H1 (cell line): ENCODE results near the gene TTC13. TPM values are rescaled to one million over a fixed set of nuclear protein-coding genes. Genes with fewer than 3 reads are reported as not detected.

Experiments used
- CTCF ChIA-PET: fragments of 300-600 bp; sonication (Branson Sonifier 250); formaldehyde crosslinking; loops from one replicate; lab custom pipeline; 2021; ENCODE audit not compliant: partially characterized antibody; lab: Charles Lee
- POLR2A ChIA-PET: fragments of 300-600 bp; sonication (Branson Sonifier 250); formaldehyde crosslinking; loops from one replicate; lab custom pipeline; 2021; ENCODE audit warnings: inconsistent platforms; ENCODE audit not compliant: partially characterized antibody; lab: Charles Lee
- DNase-seq, 2 experiments: peaks; one replicate each; pipeline versions ENCODE4 v3.0.0 to v3.0.0-alpha.2; 2010 to 2022; ENCODE audit warnings: low spot score in 2 of 2, low read depth in 1 of 2, mixed read lengths in 1 of 2
- FAIRE-seq: peaks from 2 replicates; lab custom pipeline; 2011; peaks lifted over from hg19 to GRCh38; lab: Jason Lieb, UNC
- H2AFZ ChIP-seq: 2 replicates; pipeline ENCODE4 v1.8.1; 2012; ENCODE audit warnings: low read length, inconsistent platforms
- H2AK5ac ChIP-seq: 2 replicates; pipeline ENCODE4 v1.6.1; 2013; ENCODE audit warnings: low read depth, low read length
- H2BK120ac ChIP-seq: replicated peaks from 2 replicates; pipeline ENCODE3; 2013; ENCODE audit warnings: low read depth, low read length, inconsistent platforms
- H2BK12ac ChIP-seq: 2 replicates; pipeline ENCODE4 v1.6.1; 2013; ENCODE audit warnings: low read depth, low read length
- H2BK15ac ChIP-seq: 2 replicates; pipeline ENCODE4 v1.6.1; 2013; ENCODE audit warnings: low read length
- H2BK20ac ChIP-seq: 2 replicates; pipeline ENCODE4 v1.6.1; 2013; ENCODE audit warnings: low read length
- H2BK5ac ChIP-seq: 2 replicates; pipeline ENCODE4 v1.6.1; 2013; ENCODE audit warnings: low read depth, low read length
- H3K14ac ChIP-seq: 2 replicates; pipeline ENCODE4 v1.6.1; 2013; ENCODE audit warnings: inconsistent platforms; ENCODE audit not compliant: insufficient read length
- H3K18ac ChIP-seq: 2 replicates; pipeline ENCODE4 v1.6.1; 2013; ENCODE audit warnings: low read length; ENCODE audit errors: extremely low read depth
- H3K23ac ChIP-seq: 2 replicates; pipeline ENCODE4 v1.6.1; 2013; ENCODE audit warnings: inconsistent platforms; ENCODE audit not compliant: insufficient read length
- H3K23me2 ChIP-seq: 2 replicates; pipeline ENCODE4 v1.6.1; 2013; ENCODE audit warnings: low read depth, low read length
- H3K27ac ChIP-seq: 2 replicates; pipeline ENCODE4 v1.6.1; 2011; ENCODE audit warnings: low read depth, low read length, inconsistent platforms
- H3K27me3 ChIP-seq, 4 experiments: replicated peaks in 1 of 4; 1 replicate in 1 of 4; 2 replicates in 3 of 4; pipeline versions ENCODE4 v1.6.1 to v1.8.1; 2011 to 2013; ENCODE audit warnings: low read length in 3 of 4, mild to moderate bottlenecking in 3 of 4, inconsistent platforms in 2 of 4, mixed read lengths in 2 of 4, moderate library complexity in 1 of 4; ENCODE audit not compliant: control insufficient read depth in 3 of 4, insufficient read depth in 3 of 4; ENCODE audit errors: extremely low read depth in 1 of 4
- H3K36me3 ChIP-seq, 4 experiments: 2 replicates each; pipeline versions ENCODE4 v1.6.1 to v1.8.1; 2011 to 2013; ENCODE audit warnings: mild to moderate bottlenecking in 4 of 4, low read length in 3 of 4, moderate library complexity in 2 of 4, control low read depth in 1 of 4, inconsistent platforms in 1 of 4; ENCODE audit not compliant: insufficient read depth in 4 of 4, control insufficient read depth in 2 of 4
- H3K4ac ChIP-seq: replicated peaks from 2 replicates; pipeline ENCODE3; 2013; ENCODE audit warnings: low read length, low read depth, mixed read lengths, inconsistent platforms; ENCODE audit not compliant: insufficient read length
- H3K4me1 ChIP-seq, 4 experiments: replicated peaks in 1 of 4; 1 replicate in 1 of 4; 2 replicates in 3 of 4; pipeline versions ENCODE4 v1.6.1 to v1.8.1; 2011 to 2013; ENCODE audit warnings: low read length in 3 of 4, inconsistent platforms in 2 of 4, mixed read lengths in 1 of 4; ENCODE audit not compliant: insufficient read depth in 4 of 4, control insufficient read depth in 3 of 4
- H3K4me2 ChIP-seq, 2 experiments: 2 replicates each; pipeline versions ENCODE4 v1.6.1 to v1.8.1; 2011 to 2013; ENCODE audit warnings: low read depth in 2 of 2, low read length in 2 of 2, control low read depth in 1 of 2, inconsistent platforms in 1 of 2, mild to moderate bottlenecking in 1 of 2; ENCODE audit not compliant: insufficient read depth in 1 of 2
- H3K4me3 ChIP-seq, 4 experiments: fragments of 200-600, 300-600 bp in 1 of 4; sonication (generic), shearing (Covaris generic), sonication (Bioruptor Twin) in 1 of 4; 2 replicates each; pipeline versions ENCODE4 v1.5.1 to v1.8.1; 2011 to 2016; ENCODE audit warnings: low read length in 4 of 4, low read depth in 3 of 4, control low read depth in 2 of 4, inconsistent platforms in 2 of 4, mild to moderate bottlenecking in 2 of 4, mixed read lengths in 1 of 4, moderate library complexity in 1 of 4; ENCODE audit not compliant: insufficient read depth in 2 of 4; ENCODE audit errors: extremely low read depth in 1 of 4
- H3K56ac ChIP-seq: replicated peaks from 2 replicates; pipeline ENCODE3; 2013; ENCODE audit warnings: low read depth, mild to moderate bottlenecking, mixed read lengths, low read length, inconsistent platforms; ENCODE audit not compliant: insufficient read length
- H3K79me1 ChIP-seq: 2 replicates; pipeline ENCODE4 v1.6.1; 2013; ENCODE audit warnings: low read depth, low read length, control low read depth
- H3K79me2 ChIP-seq, 2 experiments: 2 replicates each; pipeline versions ENCODE4 v1.6.1 to v1.8.1; 2012 to 2013; ENCODE audit warnings: low read length in 2 of 2, mild to moderate bottlenecking in 2 of 2, inconsistent platforms in 1 of 2; ENCODE audit not compliant: insufficient read depth in 2 of 2, control insufficient read depth in 1 of 2
- H3K9ac ChIP-seq, 4 experiments: replicated peaks in 1 of 4; 1 replicate in 1 of 4; 2 replicates in 3 of 4; pipeline versions ENCODE4 v1.6.1 to v1.8.1; 2011 to 2013; ENCODE audit warnings: low read depth in 3 of 4, low read length in 3 of 4, control low read depth in 2 of 4, mild to moderate bottlenecking in 2 of 4, moderate library complexity in 2 of 4, inconsistent platforms in 1 of 4; ENCODE audit errors: extremely low read depth in 1 of 4
- H3K9me3 ChIP-seq, 2 experiments: 2 replicates each; pipeline versions ENCODE4 v1.6.1 to v1.8.1; 2012 to 2013; ENCODE audit warnings: mild to moderate bottlenecking in 2 of 2, moderate library complexity in 2 of 2, control low read depth in 1 of 2, inconsistent platforms in 1 of 2, low read depth in 1 of 2, low read length in 1 of 2, mixed read lengths in 1 of 2; ENCODE audit not compliant: insufficient read depth in 2 of 2
- H4K20me1 ChIP-seq, 2 experiments: replicated peaks in 1 of 2; 2 replicates each; pipeline versions ENCODE3 to v1.8.1; 2011 to 2013; ENCODE audit warnings: inconsistent platforms in 2 of 2, low read length in 2 of 2, mild to moderate bottlenecking in 1 of 2; ENCODE audit not compliant: insufficient read depth in 2 of 2, control insufficient read depth in 1 of 2
- H4K5ac ChIP-seq: 2 replicates; pipeline ENCODE4 v1.6.1; 2013; ENCODE audit warnings: low read length, low read depth, mixed read lengths, inconsistent platforms; ENCODE audit not compliant: insufficient read length
- H4K8ac ChIP-seq: 2 replicates; pipeline ENCODE4 v1.8.0; 2013; ENCODE audit warnings: mild to moderate bottlenecking, moderate library complexity, low read length, inconsistent platforms; ENCODE audit not compliant: insufficient read depth; ENCODE audit errors: extremely low read depth
- H4K91ac ChIP-seq: replicated peaks from 2 replicates; pipeline ENCODE3; 2013; ENCODE audit warnings: low read length, mixed read lengths, inconsistent platforms; ENCODE audit not compliant: insufficient read length
- EGR1 ChIP-seq: IDR thresholded peaks from 2 replicates; pipeline ENCODE4 v1.6.1; 2011; ENCODE audit warnings: low read depth, low read length, borderline replicate concordance
- POLR2A ChIP-seq, 2 experiments: IDR thresholded peaks; 1 replicate in 1 of 2; 2 replicates in 1 of 2; pipeline ENCODE4 v1.6.1; 2011; ENCODE audit warnings: low read depth in 2 of 2, low read length in 2 of 2, mild to moderate bottlenecking in 2 of 2; ENCODE audit errors: control extremely low read depth in 1 of 2
- RXRA ChIP-seq: IDR thresholded peaks from 2 replicates; pipeline ENCODE4 v1.6.1; 2011; ENCODE audit warnings: low read depth, mild to moderate bottlenecking, low read length, moderate library complexity; ENCODE audit not compliant: insufficient read depth
- WGBS, 2 experiments: shearing (Covaris generic) in 1 of 2; methylation state at CpG; one replicate each; pipeline versions ENCODE4 v1.1.6 to v1.1.7; 2013 to 2015; ENCODE audit warnings: low lambda C conversion rate in 2 of 2, mixed read lengths in 2 of 2, inconsistent platforms in 1 of 2, low coverage in 1 of 2, missing lambda C conversion rate in 1 of 2; ENCODE audit not compliant: insufficient replicate concordance in 2 of 2, insufficient coverage in 1 of 2, insufficient read length in 1 of 2; ENCODE audit errors: extremely low coverage in 1 of 2, missing lambda C conversion rate in 1 of 2; 5-methylcytosine and 5-hydroxymethylcytosine counted together
- polyA plus RNA-seq, 7 experiments: library from polyadenylated mRNA; depleted of rRNA in 3 of 7; stranded (reverse) in 5 of 7; unstranded in 2 of 7; fragments of >200 nt in 5 of 7; fragments of 200-250 nt in 2 of 7; gene quantifications; 1 replicate in 5 of 7; 2 replicates in 1 of 7; 4 replicates in 1 of 7; pipeline versions ENCODE4 v1.2.1 to v1.2.3, GENCODE V29; 2011 to 2013; ENCODE audit warnings: missing spikeins in 2 of 7, mixed read lengths in 2 of 7
- total RNA-seq: library from RNA; stranded (reverse); fragmentation: NEBNext Ultra II Directional; extraction: Animal tissue kit (Norgen Biotek cat#: 25700); gene quantifications from 2 replicates; pipeline ENCODE4 v1.2.1, GENCODE V29; 2021

The TTC13 gene
- total and polyA plus RNA-seq, 2 of the 8 experiments (the other 6 are each of a cell fraction or from before 2014, with no cell fraction given) = 3.1 to 7.1 TPM

DNA sequence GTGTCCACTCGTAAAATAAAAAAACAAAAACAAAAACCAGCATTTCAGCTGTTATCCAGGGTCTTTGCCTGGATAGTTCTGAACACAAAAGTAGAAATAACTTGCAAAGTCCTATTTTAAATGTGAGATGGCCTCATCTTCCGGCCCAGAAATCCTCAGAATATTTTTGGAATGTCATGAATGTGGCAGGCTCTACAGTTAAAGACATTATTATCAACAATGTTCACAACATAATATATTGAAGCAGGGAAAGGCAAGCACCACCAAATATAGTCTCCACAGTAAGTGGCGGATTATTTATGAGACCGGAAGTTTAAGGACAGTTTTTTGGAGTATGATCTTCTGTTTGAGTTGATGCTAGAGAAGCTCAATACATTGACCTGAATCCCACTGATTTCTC, 109.2 kb downstream of the TTC13 start:
- no peak overlapping the region for H4K5ac ChIP-seq
- no peak for FAIRE-seq
- H2BK120ac ChIP-seq = no peak overlapping the region
- H2AK5ac ChIP-seq = no peak overlapping the region
- peaks cover 0 to 2% (median 0%) of the 10 kb centered on the region in 4 experiments; a peak in 2 of 7 replicates for H3K27me3 ChIP-seq
- H2AFZ ChIP-seq = no peak overlapping the region
- no peak overlapping the region for H4K8ac ChIP-seq
- H3K18ac ChIP-seq = peak overlapping the region; percentile 93; the same call in 1 of the 2 replicates
- no peaks in the 10 kb centered on the region for H3K36me3 ChIP-seq
- H2BK20ac ChIP-seq = no peak overlapping the region
- H3K4me2 ChIP-seq = peak overlapping the region; percentile 76 to 78
- no peak overlapping the region for H2BK5ac ChIP-seq
- H3K56ac ChIP-seq = no peak overlapping the region
- peaks cover 0 to 31% of the 10 kb centered on the region in 2 experiments; a peak in 2 of 4 replicates for H3K79me2 ChIP-seq
- no peaks in the 10 kb centered on the region for H3K9me3 ChIP-seq
- H3K4me3 ChIP-seq = peak overlapping the region; percentile 51 to 88 (median 65); a peak in 5 of 8 replicates
- peak overlapping the region in 3 of 4 experiments; percentile 90 to 97 (median 96); a peak in 4 of 7 replicates for H3K9ac ChIP-seq
- ChIA-PET CTCF (interaction anchor here (1.1 to 1.7 kb wide), 2 partner anchors 18 to 341 kb away, joined by 4 read pairs; no protein-coding TSS in a partner anchor), POLR2A (interaction anchor here (0.7 to 1.8 kb wide), 16 partner anchors 9 to 228 kb away, joined by 3 to 10 read pairs (median 4); partner anchors contain the start of gene COG2)
- no peak overlapping the region for H2BK15ac ChIP-seq
- DNase-seq = no peak
- H3K14ac ChIP-seq = no peak overlapping the region
- H3K23me2 ChIP-seq = peaks cover 9% of the 10 kb centered on the region
- TF ChIP-seq RXRA (no peak), EGR1 (no peak), POLR2A (IDR thresholded peaks at IDR 0.05; ENCODE audit: control extremely low read depth in 1 of 2, low read depth in 2 of 2, low read length in 2 of 2) (no peak)
- WGBS, 2 experiments = 80% methylated on average over 4 of the region's 4 CpGs; no CpG with 5 or more reads in 1 of the 2 experiments
- peaks cover 3 to 5% of the 10 kb centered on the region in 2 experiments for H4K20me1 ChIP-seq
- H3K4me1 ChIP-seq = peaks cover 2 to 5% (median 3%) of the 10 kb centered on the region in 4 experiments
- no peak overlapping the region for H4K91ac ChIP-seq
- H2BK12ac ChIP-seq = no peak overlapping the region
- H3K4ac ChIP-seq = no peak overlapping the region
- H3K79me1 ChIP-seq = no peaks in the 10 kb centered on the region; the same call in 1 of the 2 replicates
- H3K23ac ChIP-seq = no peak overlapping the region
- no peak overlapping the region; the same call in 1 of the 2 replicates for H3K27ac ChIP-seq
